Neural progenitor cell (in vitro differentiated cells): ENCODE measurements around the gene LDB2. TPM values are rescaled to one million over a fixed set of nuclear protein-coding genes. Genes with fewer than 3 reads are reported as not detected.
A peak's percentile ranks its signal among the peaks of the same experiment; 100 is the strongest.

Experiments used
- DNase-seq: peaks from one replicate; pipeline ENCODE4 v3.0.0-alpha.2; 2016; ENCODE audit warnings: low spot score
- H2AFZ ChIP-seq: fragments of 200-600 bp; sonication (generic); replicated peaks from 2 replicates; pipeline ENCODE4 v1.6.1; 2016; ENCODE audit warnings: antibody characterized with exemption
- H3F3A ChIP-seq: fragments of 200-600 bp; sonication (generic); 2 replicates; pipeline ENCODE4 v1.6.1; 2016; ENCODE audit warnings: antibody characterized with exemption, low read depth
- H3K27ac ChIP-seq: fragments of 200-600 bp; sonication (generic); 2 replicates; pipeline ENCODE4 v1.5.1; 2016; ENCODE audit warnings: mild to moderate bottlenecking
- H3K27me3 ChIP-seq: fragments of 200-600 bp; sonication (generic); 2 replicates; pipeline ENCODE4 v1.6.1; 2016; ENCODE audit warnings: mild to moderate bottlenecking, moderate library complexity
- H3K36me3 ChIP-seq: fragments of 200-600 bp; sonication (generic); 2 replicates; pipeline ENCODE4 v1.5.1; 2016
- H3K4me1 ChIP-seq: fragments of 200-600 bp; sonication (generic); 2 replicates; pipeline ENCODE4 v1.6.1; 2016; ENCODE audit warnings: mixed run types
- H3K4me2 ChIP-seq: fragments of 200-600 bp; sonication (generic); 2 replicates; pipeline ENCODE4 v1.6.1; 2016
- H3K4me3 ChIP-seq: fragments of 200-600 bp; sonication (generic); 2 replicates; pipeline ENCODE4 v1.5.1; 2016
- H3K79me2 ChIP-seq: fragments of 200-600 bp; sonication (generic); 2 replicates; pipeline ENCODE4 v1.6.1; 2016; ENCODE audit warnings: low read depth
- H3K9ac ChIP-seq: fragments of 200-600 bp; sonication (generic); 2 replicates; pipeline ENCODE4 v1.6.1; 2016
- H3K9me3 ChIP-seq: fragments of 200-600 bp; sonication (generic); 2 replicates; pipeline ENCODE4 v1.5.1; 2016; ENCODE audit warnings: low read depth
- H4K20me1 ChIP-seq: fragments of 200-600 bp; sonication (generic); 2 replicates; pipeline ENCODE4 v1.6.1; 2016; ENCODE audit warnings: low read depth
- H3K27ac Mint-ChIP-seq: 3 replicates; pipeline ENCODE4 v1.8.0; 2021; ENCODE audit warnings: mixed read lengths
- H3K27me3 Mint-ChIP-seq: 2 replicates; pipeline ENCODE4 v1.8.0; 2022; ENCODE audit warnings: low read depth, mild to moderate bottlenecking, inconsistent platforms, moderate library complexity, mixed read lengths; ENCODE audit not compliant: insufficient read depth
- H3K36me3 Mint-ChIP-seq: 3 replicates; pipeline ENCODE4 v1.8.0; 2021; ENCODE audit warnings: mixed read lengths
- H3K4me1 Mint-ChIP-seq: 3 replicates; pipeline ENCODE4 v1.8.0; 2021; ENCODE audit warnings: mixed read lengths
- H3K4me3 Mint-ChIP-seq: 3 replicates; pipeline ENCODE4 v1.8.0; 2021; ENCODE audit warnings: mild to moderate bottlenecking, moderate library complexity, mixed read lengths
- H3K9me3 Mint-ChIP-seq: 3 replicates; pipeline ENCODE4 v1.8.0; 2020; ENCODE audit warnings: mixed read lengths
- EZH2 ChIP-seq: fragments of 200-600 bp; sonication (generic); IDR thresholded peaks from 2 replicates; pipeline ENCODE4 v1.6.1; 2017; ENCODE audit warnings: antibody characterized with exemption, mild to moderate bottlenecking, moderate library complexity
- EZH2phosphoT487 ChIP-seq: fragments of 200-600 bp; sonication (generic); IDR thresholded peaks from 2 replicates; pipeline ENCODE4 v1.6.1; 2017; ENCODE audit warnings: antibody characterized with exemption
- total RNA-seq: library from RNA; depleted of rRNA; stranded (reverse); fragments of >200 nt; gene quantifications from 2 replicates; pipeline ENCODE4 v1.2.3, GENCODE V29; 2015; ENCODE audit warnings: low replicate concordance
- TF ChIP-seq, protein P1 (sequence below): fragments of 200-600 bp; sonication (generic); IDR thresholded peaks from 2 replicates; pipeline ENCODE4 v1.5.1; 2017; ENCODE audit warnings: antibody characterized with exemption, mild to moderate bottlenecking

The LDB2 gene
- total RNA-seq, 1 donor from 2014 or later: 24.3 TPM

DNA sequence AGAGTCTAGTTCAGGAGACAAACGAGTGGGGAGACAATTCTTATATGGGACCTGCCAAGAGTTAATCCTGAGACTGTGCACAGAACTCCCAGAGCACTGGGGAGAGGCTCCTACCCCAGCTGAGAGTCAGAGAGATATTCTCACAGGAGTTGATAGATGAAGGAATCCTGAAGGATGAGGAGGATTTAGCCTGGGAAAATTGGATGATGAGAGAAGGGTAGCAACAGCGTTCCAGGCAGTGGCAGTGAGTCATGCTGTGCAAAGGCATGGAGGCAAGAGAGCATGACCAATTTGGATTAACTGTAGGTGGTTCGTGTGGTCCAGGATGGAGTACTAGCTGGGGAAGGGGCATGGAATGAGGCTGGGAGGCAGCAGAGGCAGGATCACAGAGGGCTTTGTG, 318.6 kb downstream of the LDB2 start:
- peaks cover 2% of the 10 kb centered on the region for H3K27me3 Mint-ChIP-seq
- no peak overlapping the region for H3K9ac ChIP-seq
- peak overlapping the region; percentile 5 for H3K27ac Mint-ChIP-seq
- no peak overlapping the region for H3K4me2 ChIP-seq
- no peaks in the 10 kb centered on the region for H3K27me3 ChIP-seq
- H2AFZ ChIP-seq: no peak overlapping the region
- peaks cover 24% of the 10 kb centered on the region for H3K4me1 Mint-ChIP-seq
- no peak for TF ChIP-seq EZH2
- TF ChIP-seq, protein P1, sequence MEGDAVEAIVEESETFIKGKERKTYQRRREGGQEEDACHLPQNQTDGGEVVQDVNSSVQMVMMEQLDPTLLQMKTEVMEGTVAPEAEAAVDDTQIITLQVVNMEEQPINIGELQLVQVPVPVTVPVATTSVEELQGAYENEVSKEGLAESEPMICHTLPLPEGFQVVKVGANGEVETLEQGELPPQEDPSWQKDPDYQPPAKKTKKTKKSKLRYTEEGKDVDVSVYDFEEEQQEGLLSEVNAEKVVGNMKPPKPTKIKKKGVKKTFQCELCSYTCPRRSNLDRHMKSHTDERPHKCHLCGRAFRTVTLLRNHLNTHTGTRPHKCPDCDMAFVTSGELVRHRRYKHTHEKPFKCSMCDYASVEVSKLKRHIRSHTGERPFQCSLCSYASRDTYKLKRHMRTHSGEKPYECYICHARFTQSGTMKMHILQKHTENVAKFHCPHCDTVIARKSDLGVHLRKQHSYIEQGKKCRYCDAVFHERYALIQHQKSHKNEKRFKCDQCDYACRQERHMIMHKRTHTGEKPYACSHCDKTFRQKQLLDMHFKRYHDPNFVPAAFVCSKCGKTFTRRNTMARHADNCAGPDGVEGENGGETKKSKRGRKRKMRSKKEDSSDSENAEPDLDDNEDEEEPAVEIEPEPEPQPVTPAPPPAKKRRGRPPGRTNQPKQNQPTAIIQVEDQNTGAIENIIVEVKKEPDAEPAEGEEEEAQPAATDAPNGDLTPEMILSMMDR: no peak
- TF ChIP-seq EZH2phosphoT487: no peak
- no peaks in the 10 kb centered on the region for H4K20me1 ChIP-seq
- no peak for DNase-seq
- no peaks in the 10 kb centered on the region for H3K9me3 ChIP-seq
- H3K36me3 Mint-ChIP-seq: peaks cover 18% of the 10 kb centered on the region
- peak overlapping the region; percentile 7 for H3K4me3 Mint-ChIP-seq
- H3K4me3 ChIP-seq: no peak overlapping the region
- H3K36me3 ChIP-seq: no peaks in the 10 kb centered on the region
- H3K4me1 ChIP-seq: peaks cover 9% of the 10 kb centered on the region
- no peaks in the 10 kb centered on the region for H3K9me3 Mint-ChIP-seq
- no peak overlapping the region for H3K27ac ChIP-seq
- H3K79me2 ChIP-seq: no peaks in the 10 kb centered on the region
- no peaks in the 10 kb centered on the region for H3F3A ChIP-seq

DNA sequence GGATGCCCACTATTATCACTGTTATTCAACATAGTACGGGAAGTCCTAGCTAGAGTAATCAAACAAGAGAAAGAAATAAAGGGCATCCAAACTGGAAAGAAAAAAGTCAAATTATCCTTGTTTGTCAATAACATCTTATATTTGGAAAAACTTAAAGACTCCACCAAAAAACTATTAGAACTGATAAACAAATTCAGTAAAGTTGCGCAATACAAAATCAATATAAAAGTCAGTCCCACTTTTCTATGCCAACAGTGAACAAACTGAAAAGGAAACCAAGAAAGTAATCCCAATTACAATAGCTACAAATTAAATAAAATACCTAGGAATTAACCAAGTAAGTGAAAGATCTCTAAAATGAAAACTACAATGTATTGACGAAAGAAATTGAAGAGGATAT, 321.3 kb downstream of the LDB2 start:
- H3K79me2 ChIP-seq: no peaks in the 10 kb centered on the region
- H3F3A ChIP-seq: no peaks in the 10 kb centered on the region
- DNase-seq: no peak
- no peak overlapping the region for H3K27ac ChIP-seq
- H4K20me1 ChIP-seq: no peaks in the 10 kb centered on the region
- H3K4me3 Mint-ChIP-seq: no peak overlapping the region
- no peak overlapping the region for H2AFZ ChIP-seq
- peaks cover 9% of the 10 kb centered on the region for H3K4me1 ChIP-seq
- no peaks in the 10 kb centered on the region for H3K36me3 Mint-ChIP-seq
- peaks cover 16% of the 10 kb centered on the region for H3K4me1 Mint-ChIP-seq
- no peaks in the 10 kb centered on the region for H3K9me3 ChIP-seq
- no peaks in the 10 kb centered on the region for H3K27me3 ChIP-seq
- TF ChIP-seq, protein P1: no peak
- TF ChIP-seq EZH2: no peak
- no peak for TF ChIP-seq EZH2phosphoT487
- H3K9me3 Mint-ChIP-seq: no peaks in the 10 kb centered on the region
- H3K27ac Mint-ChIP-seq: no peak overlapping the region
- H3K4me2 ChIP-seq: no peak overlapping the region
- H3K9ac ChIP-seq: no peak overlapping the region
- H3K27me3 Mint-ChIP-seq: peaks cover 3% of the 10 kb centered on the region
- no peaks in the 10 kb centered on the region for H3K36me3 ChIP-seq
- no peak overlapping the region for H3K4me3 ChIP-seq

DNA sequence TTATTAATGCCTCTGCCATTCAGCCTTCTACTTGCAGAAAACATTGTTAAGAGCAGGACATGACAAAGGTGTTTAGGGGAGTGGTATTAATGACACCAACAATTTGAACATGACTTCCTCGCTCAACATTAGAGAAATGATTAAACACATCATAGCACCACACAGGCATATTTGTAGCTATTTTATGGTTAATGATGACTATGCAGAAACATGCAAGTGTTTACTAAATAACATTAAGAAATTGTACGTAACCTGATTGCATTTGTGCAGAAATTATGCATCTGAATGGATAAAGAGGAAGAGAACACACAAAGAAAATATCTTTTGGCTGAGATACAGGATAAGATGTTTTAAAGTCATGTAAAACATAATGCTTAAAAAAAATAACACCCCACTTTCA, 323.5 kb downstream of the LDB2 start:
- Mint-ChIP-seq H3K27ac (no peak overlapping the region), H3K9me3 (no peaks in the 10 kb centered on the region), H3K4me3 (no peak overlapping the region), H3K4me1 (peaks cover 9% of the 10 kb centered on the region), H3K27me3 (peaks cover 3% of the 10 kb centered on the region), H3K36me3 (no peaks in the 10 kb centered on the region)
- Histone ChIP-seq H3K4me1 (peaks cover 3% of the 10 kb centered on the region), H3K9ac (no peak overlapping the region), H3K27me3 (no peaks in the 10 kb centered on the region), H4K20me1 (no peaks in the 10 kb centered on the region), H3K79me2 (no peaks in the 10 kb centered on the region), H2AFZ (no peak overlapping the region), H3K27ac (no peak overlapping the region), H3K9me3 (no peaks in the 10 kb centered on the region), H3K4me3 (no peak overlapping the region), H3K36me3 (no peaks in the 10 kb centered on the region), H3F3A (no peaks in the 10 kb centered on the region), H3K4me2 (no peak overlapping the region)
- TF ChIP-seq, protein P1: no peak
- TF ChIP-seq EZH2phosphoT487: no peak
- no peak for TF ChIP-seq EZH2
- DNase-seq: no peak
